ENCODE measurements around the gene OR9I1. TPM values are rescaled to one million over a fixed set of nuclear protein-coding genes. Genes with fewer than 3 reads are reported as not detected.

OR9I1 gene
- total and polyA plus RNA-seq, 2 of the 13 experiments (the other 11 are each of a cell fraction or from before 2014, with no cell fraction given) = not detected

DNA sequence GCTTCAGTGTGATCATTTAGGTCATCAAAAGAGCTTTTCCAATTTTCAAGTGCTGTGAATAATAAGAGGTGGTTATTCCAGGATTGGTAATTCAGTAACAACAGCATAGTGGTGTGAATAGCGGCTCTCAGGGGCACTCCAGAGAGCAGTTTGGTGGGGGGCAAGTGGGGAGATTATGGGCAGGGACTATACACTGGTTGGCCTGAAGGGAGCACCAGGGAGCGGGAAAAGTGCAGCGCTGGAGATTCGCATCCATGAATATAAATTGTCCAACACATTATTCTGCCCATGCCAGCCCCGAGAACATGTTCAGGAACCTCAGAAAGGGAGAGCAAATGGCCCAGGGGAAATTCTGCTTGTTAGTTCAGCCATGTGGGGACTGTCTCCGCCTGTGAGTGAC, 56.7 kb downstream of the OR9I1 start (continued):
- TF ChIP-seq ZNF776 (CRISPR knock-in tag; IDR thresholded peaks at IDR 0.05) (no peak), ZNF546 (CRISPR knock-in tag; conservative IDR thresholded peaks at IDR 0.05) (no peak), KAT7 (CRISPR knock-in tag; IDR thresholded peaks at IDR 0.05; ENCODE audit: borderline replicate concordance) (no peak), PAF1 (CRISPR knock-in tag; IDR thresholded peaks at IDR 0.05) (no peak), ZNF17 (CRISPR knock-in tag; IDR thresholded peaks at IDR 0.05) (no peak), ZNF720 (CRISPR knock-in tag; IDR thresholded peaks at IDR 0.05) (no peak)
- TF ChIP-seq, protein P1, sequence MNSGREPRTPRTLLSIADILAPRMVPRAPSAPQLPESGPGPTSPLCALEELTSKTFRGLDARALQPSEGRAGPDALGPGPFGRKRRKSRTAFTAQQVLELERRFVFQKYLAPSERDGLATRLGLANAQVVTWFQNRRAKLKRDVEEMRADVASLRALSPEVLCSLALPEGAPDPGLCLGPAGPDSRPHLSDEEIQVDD (CRISPR knock-in tag; IDR thresholded peaks at IDR 0.05; ENCODE audit: borderline replicate concordance) = no peak
- TF ChIP-seq, protein P2, sequence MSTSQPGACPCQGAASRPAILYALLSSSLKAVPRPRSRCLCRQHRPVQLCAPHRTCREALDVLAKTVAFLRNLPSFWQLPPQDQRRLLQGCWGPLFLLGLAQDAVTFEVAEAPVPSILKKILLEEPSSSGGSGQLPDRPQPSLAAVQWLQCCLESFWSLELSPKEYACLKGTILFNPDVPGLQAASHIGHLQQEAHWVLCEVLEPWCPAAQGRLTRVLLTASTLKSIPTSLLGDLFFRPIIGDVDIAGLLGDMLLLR (CRISPR knock-in tag; IDR thresholded peaks at IDR 0.05) = no peak

- Histone ChIP-seq H3K79me2 (ENCODE audit: insufficient read depth, low read length) (no peaks in the 10 kb centered on the region), H3K9ac (ENCODE audit: insufficient read depth, low read depth, low read length) (no peak overlapping the region), H3K4me3 (replicated peaks in 1 of 3; ENCODE audit: insufficient read depth in 1 of 3, low read depth in 2 of 3, low read length in 3 of 3) (no peak overlapping the region), H2AFZ (ENCODE audit: low read length) (no peak overlapping the region), H4K20me1 (ENCODE audit: insufficient read depth, low read length) (no peaks in the 10 kb centered on the region), H3K27ac (ENCODE audit: extremely low read length, insufficient read depth, low read length) (no peak overlapping the region), H3K4me2 (ENCODE audit: low read depth, low read length) (no peak overlapping the region), H3K4me1 (ENCODE audit: insufficient read depth, low read length) (peaks cover 43% of the 10 kb centered on the region), H3K27me3 (ENCODE audit: control insufficient read depth in 1 of 2, insufficient read depth in 2 of 2, low read length in 2 of 2) (no peaks in the 10 kb centered on the region), H3K9me3 (ENCODE audit: low read length) (no peaks in the 10 kb centered on the region), H3K36me3 (replicated peaks in 1 of 2; ENCODE audit: control insufficient read depth in 1 of 2, insufficient read depth in 2 of 2, low read length in 2 of 2) (no peaks in the 10 kb centered on the region)
- in situ Hi-C loops (cut with HindIII; ENCODE audit: extremely low pct_ligation_motif_present, low pct_unique_long_range_greater_than_20kb) = no loop called here
- intact Hi-C loops (cut with micrococcal nuclease; ENCODE audit: unreplicated experiment) = loop anchor here (10.0 kb wide), 1 partner anchor 447 kb away; no protein-coding TSS in a partner anchor
- no TSS peak for BruUV-seq (replicated peaks)
- ChIA-PET POLR2A (no interaction called here), CTCF (ENCODE audit: low intra/inter-chr PET ratio, low total read pairs) (no interaction called here)
- FAIRE-seq (no peak), ATAC-seq (no peak), DNase-seq (ENCODE audit: low spot score) (no peak)
- WGBS (ENCODE audit: low lambda C conversion rate) = 77% methylated on average over 4 of the region's 5 CpGs
- TF ChIP-seq JUNB (CRISPR knock-in tag; IDR thresholded peaks at IDR 0.05; ENCODE audit: borderline replicate concordance) (no peak), SOX5 (CRISPR knock-in tag; IDR thresholded peaks at IDR 0.05; ENCODE audit: borderline replicate concordance) (no peak), ZNF24 (IDR thresholded peaks at IDR 0.05) (no peak)
These were observed 57.6 kb downstream of the OR9I1 start for GRCh38 chr11:58067685-58068084.

Other genes starting within 250 kb of the OR9I1 start
- not detected in 2 replicates for gene OR9Q1, start 101.6 kb downstream of the OR9I1 start, total RNA-seq (2016; rRNA removed; fragmentation: Illumina TruSeq; extraction: Trizol)
- gene OR9Q1, start 101.6 kb downstream of the OR9I1 start, polyA plus RNA-seq (2011; rRNA removed) = not detected in 2 replicates
- gene OR6Q1, start 94.6 kb downstream of the OR9I1 start, total RNA-seq (2016; rRNA removed; fragmentation: Illumina TruSeq; extraction: Trizol) = not detected in 2 replicates
- gene OR6Q1, start 94.6 kb downstream of the OR9I1 start, polyA plus RNA-seq (2011; rRNA removed) = not detected in 2 replicates
- gene OR9Q2, start 63.5 kb upstream of the OR9I1 start, total RNA-seq (2016; rRNA removed; fragmentation: Illumina TruSeq; extraction: Trizol) = not detected in 2 replicates
- gene OR9Q2, start 63.5 kb upstream of the OR9I1 start, polyA plus RNA-seq (2011; rRNA removed) = not detected in 2 replicates
- not detected in 2 replicates for gene OR1S2, start 78.6 kb upstream of the OR9I1 start, total RNA-seq (2016; rRNA removed; fragmentation: Illumina TruSeq; extraction: Trizol)
- not detected in 2 replicates for gene OR1S2, start 78.6 kb upstream of the OR9I1 start, polyA plus RNA-seq (2011; rRNA removed)
- gene OR1S1, start 87.2 kb upstream of the OR9I1 start, total RNA-seq (2016; rRNA removed; fragmentation: Illumina TruSeq; extraction: Trizol) = not detected in 2 replicates
- not detected in 2 replicates for gene OR1S1, start 87.2 kb upstream of the OR9I1 start, polyA plus RNA-seq (2011; rRNA removed)
- gene OR10Q1, start 103.4 kb upstream of the OR9I1 start, total RNA-seq (2016; rRNA removed; fragmentation: Illumina TruSeq; extraction: Trizol) = not detected in 2 replicates
- gene OR10Q1, start 103.4 kb upstream of the OR9I1 start, polyA plus RNA-seq (2011; rRNA removed) = 0.12 and 0.13 TPM in 2 replicates
- not detected in 2 replicates for gene OR10W1, start 142.7 kb upstream of the OR9I1 start, total RNA-seq (2016; rRNA removed; fragmentation: Illumina TruSeq; extraction: Trizol)
- not detected in 2 replicates for gene OR10W1, start 142.7 kb upstream of the OR9I1 start, polyA plus RNA-seq (2011; rRNA removed)
- not detected in 2 replicates for gene OR5B17, start 233.5 kb upstream of the OR9I1 start, total RNA-seq (2016; rRNA removed; fragmentation: Illumina TruSeq; extraction: Trizol)
- not detected in 2 replicates for gene OR5B17, start 233.5 kb upstream of the OR9I1 start, polyA plus RNA-seq (2011; rRNA removed)